PFSK-1 (cell line): ENCODE data around the gene DLGAP1.

Experiments used
- FOXP2 ChIP-seq: optimal IDR thresholded peaks from 2 replicates; pipeline ENCODE3; 2011; ENCODE audit warnings: borderline replicate concordance, control low read depth, inconsistent platforms; ENCODE audit not compliant: insufficient read depth; ENCODE audit errors: extremely low read length, extremely low read depth
- POLR2AphosphoS5 ChIP-seq: IDR thresholded peaks from 2 replicates; pipeline ENCODE4 v1.6.1; 2012; ENCODE audit warnings: low read depth, mild to moderate bottlenecking, control low read depth, low read length, moderate library complexity
- SIN3A ChIP-seq: IDR thresholded peaks from 2 replicates; pipeline ENCODE4 v1.6.1; 2012; ENCODE audit warnings: mild to moderate bottlenecking, low read length, moderate library complexity, borderline replicate concordance; ENCODE audit not compliant: insufficient read depth
- TAF1 ChIP-seq: IDR thresholded peaks from 2 replicates; pipeline ENCODE4 v1.6.1; 2012; ENCODE audit warnings: low read length, control low read depth, borderline replicate concordance; ENCODE audit not compliant: insufficient read depth
- TF ChIP-seq, protein P1 (sequence below), 2 experiments: IDR thresholded peaks; 2 replicates each; pipeline versions ENCODE4 v1.6.1 to v1.8.0; 2011 to 2012; ENCODE audit warnings: low read depth in 2 of 2, low read length in 2 of 2, control low read depth in 1 of 2, inconsistent platforms in 1 of 2, mild to moderate bottlenecking in 1 of 2, moderate library complexity in 1 of 2; ENCODE audit not compliant: insufficient read depth in 1 of 2

The DLGAP1 gene

DNA sequence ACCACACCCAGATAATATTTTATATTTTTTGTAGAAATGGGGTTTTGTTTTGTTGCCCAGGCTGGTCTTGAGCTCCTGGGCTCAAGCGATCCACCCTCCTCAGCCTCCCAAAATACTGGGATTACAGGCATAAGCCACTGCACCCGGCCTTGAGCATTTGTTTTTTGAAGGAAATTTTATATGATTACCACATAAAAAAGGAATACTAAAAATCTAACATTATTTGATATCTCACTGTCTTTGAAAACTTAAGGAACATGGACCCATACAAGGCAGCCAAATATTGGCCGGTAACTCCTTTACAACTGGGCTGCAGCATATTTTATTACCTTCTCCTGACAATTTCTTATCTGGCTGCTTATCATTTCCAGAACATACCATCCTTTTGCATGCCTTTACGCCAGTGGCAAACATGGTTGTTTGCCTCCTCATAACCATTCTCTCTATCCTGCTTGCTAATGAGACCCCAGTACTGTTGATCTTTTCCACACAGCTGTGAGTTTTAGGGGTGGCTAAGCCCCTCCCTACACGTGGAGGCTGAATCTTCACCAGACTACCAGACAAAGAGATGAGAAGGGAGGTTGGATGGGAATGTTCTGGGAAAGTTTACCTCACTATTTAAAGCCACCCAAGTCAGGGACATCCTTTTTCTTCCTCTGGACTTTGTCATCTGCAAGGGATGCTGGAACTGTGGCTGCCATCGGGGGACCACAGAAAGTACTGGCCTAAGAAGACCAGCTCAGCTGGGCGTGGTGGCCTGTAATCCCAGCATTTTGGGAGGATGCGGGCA lies 847.6 kb downstream of the DLGAP1 start:
- no peak for TF ChIP-seq TAF1
- TF ChIP-seq POLR2AphosphoS5: no peak
- no peak for TF ChIP-seq SIN3A
- TF ChIP-seq FOXP2: no peak
- TF ChIP-seq, protein P1, sequence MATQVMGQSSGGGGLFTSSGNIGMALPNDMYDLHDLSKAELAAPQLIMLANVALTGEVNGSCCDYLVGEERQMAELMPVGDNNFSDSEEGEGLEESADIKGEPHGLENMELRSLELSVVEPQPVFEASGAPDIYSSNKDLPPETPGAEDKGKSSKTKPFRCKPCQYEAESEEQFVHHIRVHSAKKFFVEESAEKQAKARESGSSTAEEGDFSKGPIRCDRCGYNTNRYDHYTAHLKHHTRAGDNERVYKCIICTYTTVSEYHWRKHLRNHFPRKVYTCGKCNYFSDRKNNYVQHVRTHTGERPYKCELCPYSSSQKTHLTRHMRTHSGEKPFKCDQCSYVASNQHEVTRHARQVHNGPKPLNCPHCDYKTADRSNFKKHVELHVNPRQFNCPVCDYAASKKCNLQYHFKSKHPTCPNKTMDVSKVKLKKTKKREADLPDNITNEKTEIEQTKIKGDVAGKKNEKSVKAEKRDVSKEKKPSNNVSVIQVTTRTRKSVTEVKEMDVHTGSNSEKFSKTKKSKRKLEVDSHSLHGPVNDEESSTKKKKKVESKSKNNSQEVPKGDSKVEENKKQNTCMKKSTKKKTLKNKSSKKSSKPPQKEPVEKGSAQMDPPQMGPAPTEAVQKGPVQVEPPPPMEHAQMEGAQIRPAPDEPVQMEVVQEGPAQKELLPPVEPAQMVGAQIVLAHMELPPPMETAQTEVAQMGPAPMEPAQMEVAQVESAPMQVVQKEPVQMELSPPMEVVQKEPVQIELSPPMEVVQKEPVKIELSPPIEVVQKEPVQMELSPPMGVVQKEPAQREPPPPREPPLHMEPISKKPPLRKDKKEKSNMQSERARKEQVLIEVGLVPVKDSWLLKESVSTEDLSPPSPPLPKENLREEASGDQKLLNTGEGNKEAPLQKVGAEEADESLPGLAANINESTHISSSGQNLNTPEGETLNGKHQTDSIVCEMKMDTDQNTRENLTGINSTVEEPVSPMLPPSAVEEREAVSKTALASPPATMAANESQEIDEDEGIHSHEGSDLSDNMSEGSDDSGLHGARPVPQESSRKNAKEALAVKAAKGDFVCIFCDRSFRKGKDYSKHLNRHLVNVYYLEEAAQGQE (IDR thresholded peaks at IDR 0.05; ENCODE audit: insufficient read depth in 1 of 2, low read depth in 2 of 2, low read length in 2 of 2): no peak

DNA sequence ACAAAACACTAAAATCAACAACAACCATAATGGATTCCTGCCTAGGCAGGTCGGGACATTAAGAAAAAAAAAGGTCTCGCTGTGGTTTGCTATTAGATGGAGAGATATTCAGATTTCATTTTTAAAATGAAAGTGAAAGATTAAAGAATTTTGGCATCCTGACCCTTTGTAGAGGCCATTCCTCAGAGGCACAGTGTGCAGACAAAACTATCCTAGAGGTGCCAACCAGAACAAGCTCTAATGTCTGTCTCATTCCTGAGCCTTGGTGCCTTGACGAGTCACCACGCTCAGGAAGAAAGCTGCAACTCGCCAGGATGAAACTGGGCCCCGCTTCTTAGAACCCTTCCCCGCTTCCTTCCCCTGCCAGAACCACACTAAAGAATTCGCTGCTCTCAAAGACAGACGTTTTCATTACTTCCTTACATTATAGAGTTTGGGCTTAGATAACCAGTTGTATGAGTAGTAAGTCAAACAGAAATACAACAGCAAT lies 849.1 kb downstream of the DLGAP1 start:
- no peak for TF ChIP-seq SIN3A
- no peak for TF ChIP-seq POLR2AphosphoS5
- TF ChIP-seq, protein P1 (IDR thresholded peaks at IDR 0.05; ENCODE audit: insufficient read depth in 1 of 2, low read depth in 2 of 2, low read length in 2 of 2): no peak
- no peak for TF ChIP-seq FOXP2
- no peak for TF ChIP-seq TAF1

DNA sequence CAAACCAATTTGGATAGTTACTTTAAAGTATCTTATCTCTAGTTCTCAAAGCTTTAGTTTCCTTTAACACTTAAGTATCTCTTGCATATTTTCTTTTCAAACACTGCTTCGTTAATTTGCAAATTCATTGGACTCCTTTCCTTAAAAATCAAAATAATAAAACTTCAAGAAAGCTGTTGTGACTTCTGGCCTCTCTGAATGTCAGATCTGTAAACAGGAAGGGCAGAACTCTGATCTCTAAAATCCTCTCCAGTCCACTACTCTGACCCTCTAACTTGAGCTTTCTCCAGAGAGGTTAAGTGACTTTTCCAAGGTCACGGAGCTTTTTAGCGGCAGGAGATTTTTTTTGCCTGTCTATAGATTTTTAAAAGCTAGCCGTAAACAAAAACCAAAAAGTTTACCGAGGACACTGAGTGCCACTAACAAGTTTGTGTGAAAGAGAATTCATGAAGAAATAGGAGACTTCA lies 849.6 kb downstream of the DLGAP1 start:
- TF ChIP-seq, protein P1 (IDR thresholded peaks at IDR 0.05; ENCODE audit: insufficient read depth in 1 of 2, low read depth in 2 of 2, low read length in 2 of 2): no peak
- no peak for TF ChIP-seq FOXP2
- TF ChIP-seq TAF1: no peak
- no peak for TF ChIP-seq SIN3A
- TF ChIP-seq POLR2AphosphoS5: no peak

DNA sequence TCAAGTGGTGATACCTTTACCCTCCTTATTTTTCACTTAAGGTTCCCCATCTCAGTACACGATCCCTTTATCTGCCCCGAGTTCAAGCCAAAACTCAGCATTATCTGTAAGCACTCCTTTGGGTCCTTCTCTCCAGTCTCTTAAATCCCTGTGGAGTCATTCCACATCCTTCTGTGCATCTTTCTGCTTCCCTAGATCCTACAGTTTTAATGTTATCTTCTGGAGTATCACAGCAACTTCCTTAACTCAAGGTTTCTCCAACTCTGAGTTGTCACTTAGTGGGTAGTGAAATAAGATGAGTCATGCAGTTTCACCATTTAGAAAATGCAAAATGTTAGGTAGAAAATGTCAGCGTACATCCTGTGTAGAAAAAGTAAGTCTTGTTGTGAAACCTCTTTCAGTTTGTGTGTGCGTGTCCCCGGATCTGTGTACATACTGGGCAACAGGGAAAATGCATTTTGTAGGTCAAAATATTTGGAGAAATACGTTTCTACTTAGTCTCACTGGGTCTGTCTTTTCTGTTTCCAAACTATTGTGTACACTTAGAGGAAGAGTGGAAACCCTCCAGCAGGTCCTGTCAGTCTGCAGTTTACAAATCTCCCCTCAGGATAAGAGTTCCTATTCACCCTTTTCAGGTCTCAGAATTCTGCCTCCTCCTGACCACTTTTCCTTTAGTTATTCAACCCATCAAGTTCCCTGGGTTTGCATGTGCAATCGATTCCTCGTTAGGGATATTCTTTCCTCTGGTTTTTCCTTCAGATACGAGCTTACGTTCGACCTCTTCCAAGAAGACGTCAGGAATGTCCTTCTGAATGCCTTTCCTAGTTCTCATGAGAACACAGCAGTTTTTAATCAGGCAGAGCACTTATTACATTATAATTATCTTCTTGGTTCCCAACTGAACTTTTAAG lies 850.4 kb downstream of the DLGAP1 start:
- peak; percentile 51; the same call in 1 of the 2 replicates for TF ChIP-seq SIN3A
- TF ChIP-seq, protein P1 (IDR thresholded peaks at IDR 0.05; ENCODE audit: insufficient read depth in 1 of 2, low read depth in 2 of 2, low read length in 2 of 2): no peak
- TF ChIP-seq TAF1: peak; percentile 60; the same call in 1 of the 2 replicates
